CD4-positive, alpha-beta memory T cell (primary cell): ENCODE data around the gene CRIM1. TPM values are rescaled to one million over a fixed set of nuclear protein-coding genes. Genes with fewer than 3 reads are reported as not detected.

ENCODE experiments used
- CTCF ChIA-PET: fragments of 350-600 bp; sonication (Branson Sonifier 250); formaldehyde crosslinking; loops from one replicate; lab custom pipeline; 2021; ENCODE audit warnings: inconsistent platforms; ENCODE audit not compliant: partially characterized antibody; lab: Charles Lee
- POLR2A ChIA-PET: fragments of 350-600 bp; sonication (Branson Sonifier 250); formaldehyde crosslinking; loops from one replicate; lab custom pipeline; 2021; ENCODE audit not compliant: partially characterized antibody; lab: Charles Lee
- DNase-seq, 5 donors: peaks; one replicate each; pipeline versions ENCODE4 v3.0.0 to v3.0.0-alpha.2; 2020 to 2022; ENCODE audit warnings: mixed read lengths in 1 of 5
- H3K27ac ChIP-seq: one replicate; pipeline ENCODE4 v1.7.0; 2013; ENCODE audit warnings: low read depth, low read length
- H3K27me3 ChIP-seq: 2 replicates; pipeline ENCODE4 v1.7.0; 2013; ENCODE audit warnings: mild to moderate bottlenecking, low read length, moderate library complexity; ENCODE audit not compliant: insufficient read depth
- H3K36me3 ChIP-seq: 2 replicates; pipeline ENCODE4 v1.7.0; 2013; ENCODE audit warnings: mild to moderate bottlenecking, low read length, moderate library complexity; ENCODE audit not compliant: insufficient read depth
- H3K4me1 ChIP-seq: 2 replicates; pipeline ENCODE4 v1.7.0; 2013; ENCODE audit warnings: mild to moderate bottlenecking, low read length, moderate library complexity; ENCODE audit not compliant: insufficient read depth
- H3K4me3 ChIP-seq, 2 donors: one replicate each; pipeline ENCODE4 v1.7.0; 2013; ENCODE audit warnings: low read length in 2 of 2, mild to moderate bottlenecking in 1 of 2
- H3K9me3 ChIP-seq, 2 donors: one replicate each; pipeline ENCODE4 v1.7.0; 2013; ENCODE audit warnings: low read length in 2 of 2, control low read depth in 1 of 2; ENCODE audit not compliant: control insufficient read depth in 1 of 2
- H3K27ac Mint-ChIP-seq, 7 donors: one replicate each; pipeline ENCODE4 v1.8.0; 2020 to 2021; ENCODE audit warnings: mixed read lengths in 7 of 7, mild to moderate bottlenecking in 6 of 7, inconsistent platforms in 3 of 7, moderate library complexity in 3 of 7
- H3K27me3 Mint-ChIP-seq, 2 donors: one replicate each; pipeline ENCODE4 v1.8.0; 2020 to 2021; ENCODE audit warnings: mixed read lengths in 2 of 2
- H3K36me3 Mint-ChIP-seq, 2 donors: one replicate each; pipeline ENCODE4 v1.8.0; 2020 to 2021; ENCODE audit warnings: mixed read lengths in 2 of 2, inconsistent platforms in 1 of 2, mild to moderate bottlenecking in 1 of 2
- H3K4me1 Mint-ChIP-seq, 4 donors: one replicate each; pipeline ENCODE4 v1.8.0; 2020 to 2021; ENCODE audit warnings: mixed read lengths in 4 of 4, mild to moderate bottlenecking in 1 of 4
- H3K4me3 Mint-ChIP-seq, 8 donors: one replicate each; pipeline ENCODE4 v1.8.0; 2020 to 2021; ENCODE audit warnings: mixed read lengths in 8 of 8, mild to moderate bottlenecking in 7 of 8, moderate library complexity in 6 of 8, inconsistent platforms in 3 of 8
- H3K9me3 Mint-ChIP-seq, 8 donors: one replicate each; pipeline ENCODE4 v1.8.0; 2020 to 2021; ENCODE audit warnings: mixed read lengths in 8 of 8, mild to moderate bottlenecking in 5 of 8, inconsistent platforms in 3 of 8, moderate library complexity in 1 of 8
- intact Hi-C: fragments of 100-400 bp; cut with micrococcal nuclease; formaldehyde crosslinking; loops from one replicate; pipeline ENCODE4 v1.15.1; 2023
- polyA plus RNA-seq, 2 donors: library from polyadenylated mRNA; unstranded; fragments of 300-500 nt; fragmentation: Illumina TruSeq; gene quantifications; one replicate each; pipeline ENCODE4 v1.2.3, GENCODE V29; 2021
- total RNA-seq, 2 experiments: library from RNA; stranded (reverse); gene quantifications; one replicate each; pipeline ENCODE4 v1.2.3, GENCODE V29; 2021

The CRIM1 gene
- total and polyA plus RNA-seq, 4 experiments from 2014 or later, result 0.91 to 12.0 (median 6.8) TPM; not detected in 1

- H3K27ac Mint-ChIP-seq, result no peak overlapping the region
Measured at GRCh38 chr2:36509075-36509474, 153.5 kb downstream of the CRIM1 start.

GRCh38 chr2:36511858-36512603 lies 156.5 kb downstream of the CRIM1 start:
- Mint-ChIP-seq H3K27ac (no peak overlapping the region), H3K4me1 (no peaks in the 10 kb centered on the region), H3K9me3 (no peaks in the 10 kb centered on the region), H3K4me3 (no peak overlapping the region), H3K27me3 (no peaks in the 10 kb centered on the region), H3K36me3 (peaks cover 10 to 16% of the 10 kb centered on the region in 2 donors)
- Histone ChIP-seq H3K4me3 (no peak overlapping the region), H3K27me3 (no peaks in the 10 kb centered on the region), H3K9me3 (no peaks in the 10 kb centered on the region), H3K27ac (no peak overlapping the region), H3K36me3 (no peaks in the 10 kb centered on the region), H3K4me1 (no peaks in the 10 kb centered on the region)
- ChIA-PET POLR2A (no interaction called here), CTCF (no interaction called here)
- no peak for DNase-seq
- intact Hi-C loops, result no loop called here

More at GRCh38 chr2:36509075-36509474, 153.5 kb downstream of the CRIM1 start:
- H3K9me3 Mint-ChIP-seq, result no peaks in the 10 kb centered on the region
- DNase-seq, result no peak
- H3K4me1 Mint-ChIP-seq, result no peaks in the 10 kb centered on the region
- H3K4me3 Mint-ChIP-seq, result no peak overlapping the region
- intact Hi-C loops, result no loop called here
- CTCF ChIA-PET, result no interaction called here
- no peaks in the 10 kb centered on the region for H3K27me3 Mint-ChIP-seq
- Histone ChIP-seq H3K27ac (no peak overlapping the region), H3K4me1 (no peaks in the 10 kb centered on the region), H3K9me3 (no peaks in the 10 kb centered on the region), H3K4me3 (no peak overlapping the region), H3K27me3 (no peaks in the 10 kb centered on the region), H3K36me3 (no peaks in the 10 kb centered on the region)
- H3K36me3 Mint-ChIP-seq, result peaks cover 7 to 8% of the 10 kb centered on the region in 2 donors
- POLR2A ChIA-PET, result no interaction called here

GRCh38 chr2:36512705-36513104 lies 157.1 kb downstream of the CRIM1 start:
- ChIA-PET POLR2A (no interaction called here), CTCF (no interaction called here)
- Mint-ChIP-seq H3K27me3 (no peaks in the 10 kb centered on the region), H3K27ac (no peak overlapping the region), H3K4me1 (no peaks in the 10 kb centered on the region), H3K9me3 (no peaks in the 10 kb centered on the region), H3K36me3 (peaks cover 14 to 16% of the 10 kb centered on the region in 2 donors), H3K4me3 (no peak overlapping the region)
- Histone ChIP-seq H3K27ac (no peak overlapping the region), H3K4me3 (no peak overlapping the region), H3K4me1 (no peaks in the 10 kb centered on the region), H3K36me3 (no peaks in the 10 kb centered on the region), H3K27me3 (no peaks in the 10 kb centered on the region), H3K9me3 (no peaks in the 10 kb centered on the region)
- DNase-seq, result no peak
- intact Hi-C loops, result no loop called here

- Mint-ChIP-seq H3K4me3 (no peak overlapping the region), H3K9me3 (no peaks in the 10 kb centered on the region), H3K36me3 (peaks cover 16% of the 10 kb centered on the region in 2 donors), H3K27ac (no peak overlapping the region), H3K27me3 (no peaks in the 10 kb centered on the region), H3K4me1 (no peaks in the 10 kb centered on the region)
- Histone ChIP-seq H3K27ac (no peak overlapping the region), H3K36me3 (peaks cover 2% of the 10 kb centered on the region), H3K9me3 (no peaks in the 10 kb centered on the region), H3K27me3 (no peaks in the 10 kb centered on the region), H3K4me3 (no peak overlapping the region), H3K4me1 (no peaks in the 10 kb centered on the region)
- DNase-seq, result no peak
- intact Hi-C loops, result no loop called here
- POLR2A ChIA-PET, result no interaction called here
- CTCF ChIA-PET, result no interaction called here
Measured at GRCh38 chr2:36513661-36514060, 158.1 kb downstream of the CRIM1 start.

GRCh38 chr2:36515538-36515937 lies 160.0 kb downstream of the CRIM1 start:
- intact Hi-C loops, result no loop called here

GRCh38 chr2:36516136-36516870 lies 160.7 kb downstream of the CRIM1 start:
- POLR2A ChIA-PET, result no interaction called here
- Mint-ChIP-seq H3K4me3 (no peak overlapping the region), H3K27me3 (no peaks in the 10 kb centered on the region), H3K36me3 (peaks cover 30 to 32% of the 10 kb centered on the region in 2 donors), H3K4me1 (no peaks in the 10 kb centered on the region), H3K9me3 (no peaks in the 10 kb centered on the region), H3K27ac (no peak overlapping the region)
- no peak for DNase-seq
- no peak overlapping the region for H3K4me3 ChIP-seq
- CTCF ChIA-PET, result no interaction called here
- H3K4me1 ChIP-seq, result no peaks in the 10 kb centered on the region
- H3K27ac ChIP-seq, result no peak overlapping the region
- intact Hi-C loops, result no loop called here
- H3K27me3 ChIP-seq, result no peaks in the 10 kb centered on the region
- H3K36me3 ChIP-seq, result peaks cover 3% of the 10 kb centered on the region
- H3K9me3 ChIP-seq, result no peaks in the 10 kb centered on the region

More at GRCh38 chr2:36515538-36515937, 160.0 kb downstream of the CRIM1 start:
- Mint-ChIP-seq H3K27ac (no peak overlapping the region), H3K4me1 (no peaks in the 10 kb centered on the region), H3K9me3 (no peaks in the 10 kb centered on the region), H3K4me3 (no peak overlapping the region), H3K36me3 (peaks cover 27 to 29% of the 10 kb centered on the region in 2 donors), H3K27me3 (no peaks in the 10 kb centered on the region)
- Histone ChIP-seq H3K27ac (no peak overlapping the region), H3K4me1 (no peaks in the 10 kb centered on the region), H3K4me3 (no peak overlapping the region), H3K9me3 (no peaks in the 10 kb centered on the region), H3K27me3 (no peaks in the 10 kb centered on the region), H3K36me3 (peaks cover 3% of the 10 kb centered on the region)
- ChIA-PET POLR2A (no interaction called here), CTCF (no interaction called here)
- DNase-seq, result no peak

GRCh38 chr2:36520431-36520830 lies 164.9 kb downstream of the CRIM1 start:
- Histone ChIP-seq H3K4me3 (no peak overlapping the region), H3K9me3 (no peaks in the 10 kb centered on the region), H3K36me3 (peaks cover 3% of the 10 kb centered on the region), H3K27ac (no peak overlapping the region), H3K27me3 (no peaks in the 10 kb centered on the region), H3K4me1 (no peaks in the 10 kb centered on the region)
- H3K27ac Mint-ChIP-seq, result no peak overlapping the region
- CTCF ChIA-PET, result no interaction called here
- no peaks in the 10 kb centered on the region for H3K27me3 Mint-ChIP-seq
- intact Hi-C loops, result no loop called here
- peaks cover 46 to 48% of the 10 kb centered on the region in 2 donors for H3K36me3 Mint-ChIP-seq
- no peak for DNase-seq
- H3K4me3 Mint-ChIP-seq, result no peak overlapping the region
- no peaks in the 10 kb centered on the region for H3K4me1 Mint-ChIP-seq
- H3K9me3 Mint-ChIP-seq, result no peaks in the 10 kb centered on the region
- POLR2A ChIA-PET, result no interaction called here
